GM21786 (cell line): ENCODE results near the gene HSBP1.

Source experiments
- ATAC-seq: cut with Tn5 transposase; IDR thresholded peaks from one replicate; pipeline ENCODE4 v1.9.1; 2021; ENCODE audit not compliant: unreplicated experiment

Gene HSBP1

GRCh38 chr16:83838151-83838550, 30.4 kb downstream of the HSBP1 start:
- no peak for ATAC-seq

GRCh38 chr16:83839561-83839960, 31.8 kb downstream of the HSBP1 start:
- ATAC-seq, result no peak

- ATAC-seq, result no peak
Measured at GRCh38 chr16:83840060-83840617, 32.4 kb downstream of the HSBP1 start.

GRCh38 chr16:83842291-83842690, 34.5 kb downstream of the HSBP1 start:
- ATAC-seq, result no peak

- no peak for ATAC-seq
Measured at GRCh38 chr16:83842756-83843507, 35.2 kb downstream of the HSBP1 start.

GRCh38 chr16:83843657-83844056, 35.9 kb downstream of the HSBP1 start:
- no peak for ATAC-seq

GRCh38 chr16:83845263-83845662, 37.5 kb downstream of the HSBP1 start:
- no peak for ATAC-seq

GRCh38 chr16:83847371-83848225, 39.8 kb downstream of the HSBP1 start:
- ATAC-seq, result no peak

- ATAC-seq, result no peak
Measured at GRCh38 chr16:83849421-83849820, 41.6 kb downstream of the HSBP1 start.

- no peak for ATAC-seq
Measured at GRCh38 chr16:83850947-83851346, 43.2 kb downstream of the HSBP1 start.

GRCh38 chr16:83851473-83851872, 43.7 kb downstream of the HSBP1 start:
- ATAC-seq, result no peak

- no peak for ATAC-seq
Measured at GRCh38 chr16:83852774-83853173, 45.0 kb downstream of the HSBP1 start.

GRCh38 chr16:83853834-83854233, 46.1 kb downstream of the HSBP1 start:
- no peak for ATAC-seq

- ATAC-seq, result no peak
Measured at GRCh38 chr16:83854420-83854819, 46.6 kb downstream of the HSBP1 start.

- no peak for ATAC-seq
Measured at GRCh38 chr16:83856792-83857191, 49.0 kb downstream of the HSBP1 start.

GRCh38 chr16:83859265-83859664, 51.5 kb downstream of the HSBP1 start:
- ATAC-seq, result no peak

- ATAC-seq, result no peak
Measured at GRCh38 chr16:83862661-83863060, 54.9 kb downstream of the HSBP1 start.

- ATAC-seq, result no peak
Measured at GRCh38 chr16:83863682-83864081, 55.9 kb downstream of the HSBP1 start.
